Activated naive CD4-positive, alpha-beta T cell treated with anti-CD3 and anti-CD28 coated beads, Interleukin-2, amount 50 U/mL, for 16 hours (primary cell): Measurements from ENCODE around the gene PSMC1.

Experiments
- DNase-seq: peaks from one replicate; pipeline ENCODE4 v3.0.0-alpha.2; 2020

Gene PSMC1

GRCh38 chr14:90276646-90277367 is 20.5 kb downstream of the PSMC1 start:
- no peak for DNase-seq

- no peak for DNase-seq
Measured at GRCh38 chr14:90277581-90278198, 21.3 kb downstream of the PSMC1 start.

GRCh38 chr14:90278199-90279175 is 22.1 kb downstream of the PSMC1 start:
- no peak for DNase-seq

GRCh38 chr14:90280096-90280495 is 23.7 kb downstream of the PSMC1 start:
- DNase-seq, result no peak

- DNase-seq, result no peak
Measured at GRCh38 chr14:90281261-90281660, 24.9 kb downstream of the PSMC1 start.

- DNase-seq, result no peak
Measured at GRCh38 chr14:90281756-90282155, 25.4 kb downstream of the PSMC1 start.

- DNase-seq, result no peak
Measured at GRCh38 chr14:90287791-90288190, 31.4 kb downstream of the PSMC1 start.

GRCh38 chr14:90288651-90289355 is 32.5 kb downstream of the PSMC1 start:
- DNase-seq, result no peak

- DNase-seq, result no peak
Measured at GRCh38 chr14:90290337-90291011, 34.1 kb downstream of the PSMC1 start.

- DNase-seq, result no peak
Measured at GRCh38 chr14:90291699-90292098, 35.3 kb downstream of the PSMC1 start.

- no peak for DNase-seq
Measured at GRCh38 chr14:90293766-90294730, 37.7 kb downstream of the PSMC1 start.

GRCh38 chr14:90294872-90295271 is 38.5 kb downstream of the PSMC1 start:
- DNase-seq, result no peak

- no peak for DNase-seq
Measured at GRCh38 chr14:90295870-90296516, 39.6 kb downstream of the PSMC1 start.

GRCh38 chr14:90296641-90297040 is 40.3 kb downstream of the PSMC1 start:
- DNase-seq, result no peak

GRCh38 chr14:90297876-90298629 is 41.7 kb downstream of the PSMC1 start:
- no peak for DNase-seq

- no peak for DNase-seq
Measured at GRCh38 chr14:90299408-90299807, 43.1 kb downstream of the PSMC1 start.

- DNase-seq, result no peak
Measured at GRCh38 chr14:90300611-90301047, 44.3 kb downstream of the PSMC1 start.

GRCh38 chr14:90301122-90301521 is 44.8 kb downstream of the PSMC1 start:
- DNase-seq, result no peak

- no peak for DNase-seq
Measured at GRCh38 chr14:90301668-90302090, 45.3 kb downstream of the PSMC1 start.
